Prostate gland (tissue), 2 donors: ENCODE measurements around the gene MCU. TPM values are rescaled to one million over a fixed set of nuclear protein-coding genes. Genes with fewer than 3 reads are reported as not detected.

Experiments used
- DNase-seq: peaks from one replicate; pipeline ENCODE4 v3.0.0-alpha.2; 2019; ENCODE audit warnings: low spot score
- H3K27ac ChIP-seq, 2 donors: fragments of 200-600 bp; sonication (generic); 2 replicates each; pipeline ENCODE4 v1.5.1; 2017 to 2019
- H3K27me3 ChIP-seq: fragments of 200-600 bp; sonication (generic); replicated peaks from 2 replicates; pipeline ENCODE4 v1.5.1; 2019; ENCODE audit not compliant: insufficient read depth
- H3K36me3 ChIP-seq, 2 donors: fragments of 200-600 bp; sonication (generic); 1 replicate in 1 of 2; 2 replicates in 1 of 2; pipeline versions ENCODE4 v1.5.1 to v1.8.1; 2017 to 2019
- H3K4me1 ChIP-seq: fragments of 200-600 bp; sonication (generic); replicated peaks from 2 replicates; pipeline ENCODE4 v1.5.1; 2019
- H3K4me3 ChIP-seq, 2 donors: fragments of 200-600 bp; sonication (generic); 2 replicates each; pipeline ENCODE4 v1.5.1; 2017 to 2019
- H3K9me3 ChIP-seq: fragments of 200-600 bp; sonication (generic); 2 replicates; pipeline ENCODE4 v1.5.1; 2017
- CTCF ChIP-seq, 4 experiments: fragments of 200-600 bp in 2 of 4; fragments of 450-650 bp in 2 of 4; sonication (generic) in 2 of 4; IDR thresholded peaks; 1 replicate in 3 of 4; 2 replicates in 1 of 4; pipeline ENCODE4 v1.5.1; 2016 to 2019; ENCODE audit warnings: antibody characterized with exemption in 4 of 4, mild to moderate bottlenecking in 2 of 4, moderate library complexity in 2 of 4
- POLR2A ChIP-seq: fragments of 450-650 bp; IDR thresholded peaks from one replicate; pipeline ENCODE4 v1.6.1; 2016; ENCODE audit warnings: antibody characterized with exemption, mild to moderate bottlenecking
- POLR2AphosphoS5 ChIP-seq: sonication (generic); formaldehyde crosslinking; IDR thresholded peaks from one replicate; pipeline ENCODE4 v1.6.1; 2017; ENCODE audit warnings: antibody characterized with exemption
- WGBS: methylation state at CpG from one replicate; pipeline ENCODE4 v1.1.5; 2018; 5-methylcytosine and 5-hydroxymethylcytosine counted together
- intact Hi-C: fragments of 100-400 bp; cut with DNase I; formaldehyde crosslinking; loops from one replicate; pipeline ENCODE4 v1.14.2; 2022
- total RNA-seq, 2 donors: library from RNA; depleted of rRNA; stranded (reverse); fragments of >200 nt; gene quantifications; one replicate each; pipeline ENCODE4 v1.1.0, GENCODE V29; 2016

MCU gene
- total RNA-seq, 2 donors from 2014 or later: 11.0 to 24.2 TPM

DNA sequence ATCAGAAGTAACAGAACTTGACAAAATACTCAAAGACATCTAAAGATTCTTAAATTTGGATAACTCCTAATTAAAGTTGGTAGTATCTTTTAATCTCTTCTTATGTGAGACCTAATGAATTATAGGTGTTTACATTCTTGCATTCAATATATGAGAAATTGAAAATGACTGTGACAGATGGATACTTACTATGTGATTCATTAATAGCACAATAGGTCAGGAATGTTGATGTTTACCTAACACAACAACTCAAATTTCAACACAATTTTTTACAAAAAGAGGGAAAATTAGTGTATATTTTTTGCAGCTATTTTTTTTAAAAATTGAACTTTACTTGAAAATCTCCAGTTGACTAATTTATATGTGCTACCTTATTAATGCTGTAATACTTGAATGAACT is 31.7 kb upstream of the MCU start:
- H3K4me1 ChIP-seq: no peaks in the 10 kb centered on the region
- H3K9me3 ChIP-seq: no peaks in the 10 kb centered on the region
- intact Hi-C loops: no loop called here
- no peaks in the 10 kb centered on the region for H3K27me3 ChIP-seq
- H3K27ac ChIP-seq: no peak overlapping the region
- no peak overlapping the region for H3K4me3 ChIP-seq
- DNase-seq: no peak
- no peak for TF ChIP-seq CTCF (IDR thresholded peaks at IDR 0.05)
- no peak for TF ChIP-seq POLR2AphosphoS5
- no peak for TF ChIP-seq POLR2A
- H3K36me3 ChIP-seq: no peaks in the 10 kb centered on the region

DNA sequence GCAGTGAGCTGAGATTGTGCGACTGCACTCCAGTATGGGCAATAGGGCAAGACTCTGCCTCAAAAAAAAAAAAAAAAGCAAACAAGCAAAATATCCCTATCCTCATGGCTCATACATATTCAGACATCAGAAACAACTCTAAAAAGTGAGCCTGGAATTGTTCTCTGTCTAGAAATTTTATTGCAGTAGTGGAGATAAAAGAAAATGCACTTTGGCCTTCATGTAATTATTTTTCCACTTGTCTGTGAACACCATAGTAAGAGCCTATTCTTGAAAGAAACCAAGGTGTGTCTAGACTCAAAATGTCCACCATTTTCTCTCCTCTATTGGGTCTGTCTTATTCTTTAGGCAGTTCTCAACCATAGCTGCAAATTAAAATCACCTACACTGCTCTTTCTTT is 30.5 kb upstream of the MCU start:
- Histone ChIP-seq H3K4me1 (no peaks in the 10 kb centered on the region), H3K36me3 (no peaks in the 10 kb centered on the region), H3K27me3 (no peaks in the 10 kb centered on the region), H3K27ac (no peak overlapping the region), H3K9me3 (no peaks in the 10 kb centered on the region), H3K4me3 (no peak overlapping the region)
- DNase-seq: no peak
- 85% methylated on average over 1 of the region's 1 CpG for WGBS
- intact Hi-C loops: no loop called here
- TF ChIP-seq POLR2AphosphoS5 (no peak), POLR2A (no peak), CTCF (IDR thresholded peaks at IDR 0.05) (no peak)

DNA sequence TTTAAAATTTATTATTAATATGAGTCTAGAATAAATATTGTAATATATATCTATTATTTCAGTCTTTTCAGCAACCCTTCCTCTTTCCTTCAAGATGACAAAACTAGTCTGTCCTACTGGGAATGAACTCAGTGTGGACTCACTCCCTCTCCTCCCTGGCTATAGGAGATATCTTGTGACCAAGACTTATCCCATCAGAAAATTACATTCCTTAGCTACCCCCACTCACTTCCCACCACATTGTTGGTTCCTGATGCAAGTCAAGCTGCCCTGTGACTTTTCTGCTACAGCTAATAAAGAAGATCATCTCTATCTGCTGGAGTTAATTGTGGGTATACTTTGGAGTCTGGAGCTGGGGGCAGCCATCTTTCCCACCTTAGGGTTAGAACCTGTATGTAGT is 28.0 kb upstream of the MCU start:
- DNase-seq: no peak
- intact Hi-C loops: no loop called here
- H3K4me1 ChIP-seq: no peaks in the 10 kb centered on the region
- H3K36me3 ChIP-seq: no peaks in the 10 kb centered on the region
- H3K27me3 ChIP-seq: no peaks in the 10 kb centered on the region
- no peak for TF ChIP-seq CTCF (IDR thresholded peaks at IDR 0.05)
- TF ChIP-seq POLR2AphosphoS5: no peak
- TF ChIP-seq POLR2A: no peak
- no peak overlapping the region for H3K4me3 ChIP-seq
- H3K27ac ChIP-seq: no peak overlapping the region
- no peaks in the 10 kb centered on the region for H3K9me3 ChIP-seq

DNA sequence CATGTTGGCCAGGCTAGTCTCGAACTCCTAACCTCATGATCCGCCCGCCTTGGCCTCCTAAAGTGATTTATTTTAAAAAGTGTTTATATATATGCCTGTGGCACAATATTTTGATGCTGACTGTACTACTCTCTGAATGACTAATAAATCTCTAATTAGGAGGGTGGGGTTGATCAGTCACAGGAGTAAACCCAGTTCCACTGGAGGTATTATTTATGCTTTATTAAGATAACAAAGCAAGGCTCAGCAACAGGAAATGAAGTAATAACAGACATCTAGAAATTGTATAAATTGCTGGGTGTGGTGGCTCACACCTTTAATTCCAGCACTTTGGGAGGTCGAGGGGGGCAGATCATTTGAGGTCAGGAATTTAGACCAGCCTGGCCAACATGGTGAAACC is 26.0 kb upstream of the MCU start:
- TF ChIP-seq CTCF (IDR thresholded peaks at IDR 0.05): no peak
- TF ChIP-seq POLR2A: no peak
- WGBS: 81% methylated on average over 4 of the region's 4 CpGs
- intact Hi-C loops: no loop called here
- no peak for DNase-seq
- no peaks in the 10 kb centered on the region for H3K4me1 ChIP-seq
- H3K4me3 ChIP-seq: no peak overlapping the region
- no peaks in the 10 kb centered on the region for H3K27me3 ChIP-seq
- no peaks in the 10 kb centered on the region for H3K9me3 ChIP-seq
- H3K36me3 ChIP-seq: no peaks in the 10 kb centered on the region
- H3K27ac ChIP-seq: no peak overlapping the region

DNA sequence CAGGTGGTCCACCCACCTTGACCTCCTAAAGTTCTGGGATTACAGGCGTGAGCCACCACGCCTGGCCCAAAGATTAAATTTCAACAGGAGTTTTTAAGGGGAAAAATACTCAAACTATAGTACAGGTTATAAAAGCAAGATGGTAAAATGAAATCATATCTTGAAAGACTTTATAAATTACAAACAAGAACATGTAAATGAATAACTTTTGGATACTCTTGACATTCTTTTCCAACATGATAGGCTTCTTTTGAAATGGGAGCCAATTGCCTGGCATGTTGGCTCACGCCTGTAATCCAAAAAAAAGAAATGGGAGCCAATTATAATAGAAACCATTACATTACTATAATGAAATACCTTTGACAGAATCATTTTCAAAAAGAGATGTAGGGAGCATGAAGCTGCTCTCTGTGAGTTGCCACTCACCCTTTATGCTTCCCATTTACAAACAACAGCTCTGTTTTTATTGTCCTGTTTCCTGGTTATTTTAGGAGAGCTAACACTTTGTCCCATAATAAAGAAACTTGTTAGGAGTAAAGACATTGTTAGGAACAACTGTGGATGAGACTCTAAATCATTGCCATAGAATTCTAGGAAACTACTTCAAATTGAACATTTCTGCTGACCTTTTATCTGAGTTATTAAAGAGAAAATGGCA is 24.6 kb upstream of the MCU start:
- WGBS: 81% methylated on average over 3 of the region's 3 CpGs
- intact Hi-C loops: no loop called here
- Histone ChIP-seq H3K4me3 (no peak overlapping the region), H3K27ac (no peak overlapping the region), H3K4me1 (no peaks in the 10 kb centered on the region), H3K36me3 (no peaks in the 10 kb centered on the region), H3K27me3 (no peaks in the 10 kb centered on the region), H3K9me3 (no peaks in the 10 kb centered on the region)
- no peak for DNase-seq
- no peak for TF ChIP-seq POLR2A
- no peak for TF ChIP-seq CTCF (IDR thresholded peaks at IDR 0.05)
- no peak for TF ChIP-seq POLR2AphosphoS5
